Body of pancreas (tissue), 4 donors: ENCODE measurements around the gene SPTBN1. TPM values are rescaled to one million over a fixed set of nuclear protein-coding genes. Genes with fewer than 3 reads are reported as not detected.
"Not testable (repeated sequence)": the region's sequence is repeated elsewhere in the genome, so short reads cannot be mapped to it uniquely, and the experiment has no call there.

ENCODE experiments used
- ATAC-seq: fragments of 150-250 bp; one replicate; pipeline ENCODE4 v1.9.1; 2016
- DNase-seq, 4 donors: peaks; one replicate each; pipeline ENCODE4 v3.0.0-alpha.2; 2019
- H3K27ac ChIP-seq, 4 donors: fragments of 200-600 bp; sonication (generic); 1 replicate in 3 of 4; 2 replicates in 1 of 4; pipeline versions ENCODE4 v1.5.1 to v1.6.1; 2016 to 2019; ENCODE audit warnings: mild to moderate bottlenecking in 1 of 4, mixed read lengths in 1 of 4, moderate library complexity in 1 of 4
- H3K27me3 ChIP-seq, 2 donors: fragments of 200-600 bp; sonication (generic); one replicate each; pipeline ENCODE4 v1.6.0; 2016; ENCODE audit warnings: mild to moderate bottlenecking in 1 of 2
- H3K36me3 ChIP-seq, 2 donors: fragments of 200-600 bp; sonication (generic); replicated peaks in 1 of 2; 2 replicates each; pipeline ENCODE4 v1.5.1; 2016; ENCODE audit warnings: low read depth in 2 of 2; ENCODE audit not compliant: insufficient read depth in 1 of 2
- H3K4me1 ChIP-seq: fragments of 200-600 bp; sonication (generic); one replicate; pipeline ENCODE4 v1.6.0; 2016
- H3K4me3 ChIP-seq, 2 donors: fragments of 200-600 bp; sonication (generic); 1 replicate in 1 of 2; 2 replicates in 1 of 2; pipeline ENCODE4 v1.5.1; 2016 to 2019
- H3K9me3 ChIP-seq, 3 donors: fragments of 200-600 bp; sonication (generic); 1 replicate in 2 of 3; 2 replicates in 1 of 3; pipeline ENCODE4 v1.5.1; 2016
- CTCF ChIP-seq, 7 experiments: fragments of 450-650 bp in 4 of 7; fragments of 200-600 bp in 3 of 7; sonication (generic) in 3 of 7; IDR thresholded peaks; one replicate each; pipeline ENCODE4 v1.5.1; 2016 to 2019; ENCODE audit warnings: antibody characterized with exemption in 7 of 7
- POLR2A ChIP-seq, 3 donors: fragments of 450-650 bp; IDR thresholded peaks; one replicate each; pipeline ENCODE4 v1.6.1; 2016; ENCODE audit warnings: antibody characterized with exemption in 3 of 3, mild to moderate bottlenecking in 2 of 3
- WGBS, 2 donors: methylation state at CpG; one replicate each; pipeline ENCODE4 v1.1.5; 2017; 5-methylcytosine and 5-hydroxymethylcytosine counted together
- intact Hi-C: fragments of 100-400 bp; cut with DNase I; formaldehyde crosslinking; loops from one replicate; pipeline ENCODE4 v1.15.1; 2023
- total RNA-seq, 2 donors: library from RNA; depleted of rRNA; stranded (reverse); fragments of >200 nt; gene quantifications; one replicate each; pipeline ENCODE4 v1.1.0, GENCODE V29; 2016

SPTBN1 gene
- total RNA-seq, 2 donors from 2014 or later, result 186 to 195 TPM

GRCh38 chr2:54508541-54508940 lies 52.4 kb downstream of the SPTBN1 start:
- Histone ChIP-seq H3K36me3 (no peaks in the 10 kb centered on the region), H3K27me3 (no peaks in the 10 kb centered on the region), H3K4me3 (no peak overlapping the region), H3K27ac (no peak overlapping the region), H3K4me1 (peaks cover 4% of the 10 kb centered on the region), H3K9me3 (no peaks in the 10 kb centered on the region)
- intact Hi-C loops, result no loop called here
- ATAC-seq (no peak), DNase-seq (no peak)
- 85 to 91% methylated on average over 6 of the region's 6 CpGs for WGBS, 2 donors
- TF ChIP-seq POLR2A (IDR thresholded peaks at IDR 0.05) (no peak), CTCF (IDR thresholded peaks at IDR 0.05) (no peak)

DNA sequence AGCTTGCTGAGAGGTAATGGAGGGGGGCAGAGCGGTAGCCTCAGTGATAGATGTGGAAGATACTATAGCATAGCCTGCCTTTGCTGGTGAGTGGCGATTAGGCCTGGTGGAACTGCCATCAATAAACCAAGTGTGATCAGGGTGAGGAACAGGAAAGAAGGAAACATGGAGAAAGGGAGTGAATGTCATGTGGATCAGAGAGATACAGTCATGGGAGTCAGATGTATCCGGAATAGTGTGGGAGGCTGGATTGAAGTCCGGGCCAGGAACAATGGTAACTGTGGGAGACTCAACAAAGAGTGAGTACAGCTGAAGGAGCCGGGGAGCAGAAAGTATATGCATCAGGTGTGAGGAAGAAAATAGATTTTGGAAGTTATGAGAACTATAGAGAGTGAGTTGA lies 52.9 kb downstream of the SPTBN1 start:
- DNase-seq, H3K27ac ChIP-seq, H3K36me3 ChIP-seq, H3K4me3 ChIP-seq, H3K27me3 ChIP-seq, H3K4me1 ChIP-seq, H3K9me3 ChIP-seq, ATAC-seq, intact Hi-C loops: not testable (repeated sequence)
- WGBS, 2 donors, result 94 to 95% methylated on average over 5 of the region's 5 CpGs

DNA sequence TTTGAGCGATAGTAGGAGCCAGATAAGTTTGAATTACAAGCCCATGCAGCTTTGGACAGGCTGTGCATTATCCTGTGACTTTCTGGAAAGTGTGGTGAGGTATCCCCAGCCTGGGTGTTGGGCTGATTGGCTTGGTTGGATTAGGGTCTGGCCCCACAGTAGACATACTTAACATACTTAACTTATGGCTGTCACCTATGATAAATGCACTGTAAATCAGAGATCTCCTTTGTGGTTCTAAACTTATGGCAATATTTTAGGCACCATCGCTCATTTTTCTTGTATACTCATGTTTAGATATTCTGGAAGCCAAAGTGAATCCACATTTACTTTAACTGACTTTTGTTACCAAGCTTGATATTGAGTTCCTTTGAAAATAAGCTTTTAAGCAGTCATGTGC lies 54.8 kb downstream of the SPTBN1 start:
- TF ChIP-seq CTCF (IDR thresholded peaks at IDR 0.05), result no peak
- no peak for TF ChIP-seq POLR2A (IDR thresholded peaks at IDR 0.05)
- ATAC-seq, result no peak
- peaks cover 4% of the 10 kb centered on the region for H3K4me1 ChIP-seq
- DNase-seq, result no peak
- H3K27me3 ChIP-seq, result no peaks in the 10 kb centered on the region
- H3K36me3 ChIP-seq, result no peaks in the 10 kb centered on the region
- no peak overlapping the region for H3K27ac ChIP-seq
- intact Hi-C loops, result no loop called here
- WGBS, 2 donors, result 79 to 89% methylated on average over 2 of the region's 2 CpGs
- H3K9me3 ChIP-seq, result no peaks in the 10 kb centered on the region
- no peak overlapping the region for H3K4me3 ChIP-seq

- peaks cover 4% of the 10 kb centered on the region for H3K4me1 ChIP-seq
Observed at GRCh38 chr2:54512183-54512582, 56.1 kb downstream of the SPTBN1 start.

GRCh38 chr2:54512663-54513362 lies 56.7 kb downstream of the SPTBN1 start:
- intact Hi-C loops, result no loop called here
- no peaks in the 10 kb centered on the region for H3K27me3 ChIP-seq
- no peaks in the 10 kb centered on the region for H3K36me3 ChIP-seq
- no peaks in the 10 kb centered on the region for H3K9me3 ChIP-seq
- no peak for DNase-seq
- peaks cover 4% of the 10 kb centered on the region for H3K4me1 ChIP-seq
- no peak overlapping the region for H3K4me3 ChIP-seq
- H3K27ac ChIP-seq, result no peak overlapping the region
- 89 to 94% methylated on average over 4 of the region's 4 CpGs for WGBS, 2 donors
- ATAC-seq, result no peak
- TF ChIP-seq POLR2A (IDR thresholded peaks at IDR 0.05) (no peak), CTCF (IDR thresholded peaks at IDR 0.05) (no peak)

More at GRCh38 chr2:54512183-54512582, 56.1 kb downstream of the SPTBN1 start:
- TF ChIP-seq POLR2A (IDR thresholded peaks at IDR 0.05) (no peak), CTCF (IDR thresholded peaks at IDR 0.05) (no peak)
- no peak overlapping the region for H3K4me3 ChIP-seq
- no peaks in the 10 kb centered on the region for H3K9me3 ChIP-seq
- intact Hi-C loops, result no loop called here
- no peak overlapping the region for H3K27ac ChIP-seq
- no peaks in the 10 kb centered on the region for H3K27me3 ChIP-seq
- DNase-seq, result no peak
- WGBS, 2 donors, result 78 to 79% methylated on average over 3 of the region's 3 CpGs
- ATAC-seq, result no peak
- no peaks in the 10 kb centered on the region for H3K36me3 ChIP-seq
